Mesenteric fat pad (tissue), 1 donor: Measurements from ENCODE around the gene ADORA2B. TPM values are rescaled to one million over a fixed set of nuclear protein-coding genes. Genes with fewer than 3 reads are reported as not detected.

Experiments
- DNase-seq: peaks from one replicate; pipeline ENCODE4 v3.0.0-alpha.2; 2020; ENCODE audit warnings: low spot score
- total RNA-seq: library from RNA; stranded (reverse); fragmentation: NEBNext Ultra II Directional; extraction: Animal tissue kit (Norgen Biotek cat#: 25700); gene quantifications from one replicate; pipeline ENCODE4 v1.2.1, GENCODE V29; 2021
- donor health status: DM: yes; HTN: yes; CAD: no.

The ADORA2B gene
- total RNA-seq, 1 donor from 2014 or later, result 0.55 TPM

DNA sequence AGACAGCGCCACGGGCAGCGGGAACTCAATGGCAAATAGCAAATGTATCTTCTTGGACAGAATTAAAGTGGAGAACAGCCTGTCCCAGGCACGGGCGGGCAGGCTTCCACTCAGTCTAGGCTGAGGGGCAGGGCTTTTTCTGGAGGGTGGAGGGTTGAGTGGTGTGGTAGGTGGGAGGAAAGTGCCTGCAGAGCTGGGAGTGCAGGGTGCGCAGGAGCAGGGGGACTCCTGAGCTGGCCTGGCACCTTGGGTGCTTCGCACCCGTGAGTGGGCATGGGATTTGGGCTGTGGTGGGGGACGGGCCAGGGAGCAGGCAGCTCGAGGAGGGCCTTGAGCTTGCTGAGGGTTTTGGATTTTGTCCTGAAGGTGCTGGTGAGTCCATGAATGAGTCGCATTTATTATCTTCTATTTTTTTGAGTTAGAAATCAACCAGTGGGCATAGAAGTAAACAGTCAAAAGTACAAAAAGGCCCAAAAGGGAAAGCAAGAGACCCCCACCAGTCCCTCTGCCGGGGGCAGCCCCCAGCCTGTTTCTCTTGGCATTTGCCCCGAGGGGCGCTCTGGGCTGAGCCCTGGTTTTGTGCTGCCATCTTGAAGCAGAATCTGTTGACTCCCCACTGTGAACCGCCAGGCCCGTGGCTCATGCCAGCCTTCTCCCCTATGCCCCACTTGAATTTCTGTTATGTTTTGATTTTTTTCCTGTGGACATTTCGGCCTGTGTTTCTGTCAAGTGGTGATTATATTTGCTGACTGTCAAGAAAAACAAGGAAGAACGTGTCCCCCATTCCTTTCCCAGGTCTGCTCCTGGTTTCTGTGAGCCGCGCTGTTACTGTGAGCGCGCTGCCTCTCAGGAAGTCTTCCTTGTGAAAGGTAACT lies 8.2 kb downstream of the ADORA2B start:
- DNase-seq, result no peak

DNA sequence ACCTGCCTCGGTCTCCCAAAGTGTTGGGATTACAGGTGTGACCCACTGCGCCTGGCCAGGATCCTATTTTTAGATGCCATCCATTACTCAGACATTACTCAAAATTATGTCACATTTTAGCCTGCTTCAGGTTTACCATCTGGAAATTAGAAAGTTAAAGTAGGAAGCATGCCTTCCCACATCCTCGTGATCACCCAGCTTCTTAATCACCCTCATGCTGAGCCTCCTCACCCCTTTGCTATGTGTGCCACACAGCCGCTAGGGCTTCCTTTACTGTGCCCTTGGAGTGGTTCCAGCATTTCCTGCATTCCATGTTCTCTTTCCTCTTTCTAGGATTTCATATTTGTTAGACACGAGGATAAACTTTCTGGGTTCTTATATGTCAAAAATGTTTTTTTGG lies 9.3 kb downstream of the ADORA2B start:
- peak; percentile 8 for DNase-seq

- no peak for DNase-seq
Measured at GRCh38 chr17:15955793-15956541, 11.0 kb downstream of the ADORA2B start.

DNA sequence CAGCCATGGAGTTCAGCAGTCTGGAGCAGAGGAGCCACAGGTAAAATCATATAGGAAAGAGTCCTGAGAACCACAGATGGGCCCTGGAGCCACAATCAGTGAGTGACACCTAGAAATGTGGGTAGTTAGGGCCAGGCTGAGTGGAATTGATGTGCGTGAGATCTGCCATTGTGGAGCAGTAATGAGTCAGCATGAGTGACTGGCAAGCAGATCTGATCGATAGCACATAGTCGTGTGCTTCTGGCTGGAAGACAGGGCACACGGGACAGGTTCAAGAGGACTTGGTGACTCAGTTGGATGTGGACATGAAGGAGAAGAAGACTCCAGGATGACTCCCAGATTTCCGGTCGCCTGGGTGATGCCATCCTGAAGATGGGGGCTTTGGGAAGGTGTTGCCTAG lies 12.3 kb downstream of the ADORA2B start:
- DNase-seq, result no peak

GRCh38 chr17:15957608-15958307 lies 12.8 kb downstream of the ADORA2B start:
- DNase-seq, result no peak

DNA sequence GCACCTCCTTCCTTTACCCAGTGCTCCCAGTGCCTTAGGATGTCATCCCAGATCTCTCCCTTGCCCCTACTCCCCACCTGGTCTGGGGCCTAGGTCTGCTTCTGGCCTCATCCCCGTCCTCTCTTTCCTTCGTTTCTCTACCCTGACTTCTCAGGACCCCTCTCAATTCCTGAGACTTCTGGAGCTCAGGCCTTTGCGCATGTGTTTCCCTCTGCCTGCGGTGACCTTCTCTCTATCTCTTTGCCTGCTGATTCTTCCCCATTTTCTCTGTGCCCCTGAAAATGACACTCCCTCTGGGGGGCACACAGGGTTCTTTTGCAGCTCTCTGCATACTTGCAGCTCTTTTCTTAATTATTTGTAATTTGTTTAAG lies 13.5 kb downstream of the ADORA2B start:
- DNase-seq, result no peak

- no peak for DNase-seq
Measured at GRCh38 chr17:15963670-15964110, 18.8 kb downstream of the ADORA2B start.

DNA sequence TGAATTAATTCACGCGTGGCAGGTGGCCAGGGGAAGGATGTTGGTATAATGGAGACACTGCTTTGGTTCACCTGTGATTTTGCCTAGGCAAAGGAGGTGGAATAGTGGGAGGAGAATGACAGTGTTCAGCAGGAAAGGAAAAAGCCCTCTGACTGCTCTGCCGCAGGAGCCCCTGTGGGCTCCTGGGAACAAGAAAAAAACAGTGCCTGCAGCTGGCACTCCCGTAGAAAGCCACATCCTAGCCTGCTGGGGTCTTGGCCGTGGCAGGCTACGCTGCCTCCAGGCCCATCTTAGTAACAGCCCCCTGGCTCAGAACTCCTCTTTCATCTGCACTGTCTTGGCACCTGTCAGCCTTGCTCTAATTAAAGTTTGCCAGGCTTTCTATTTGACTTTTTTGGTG lies 20.6 kb downstream of the ADORA2B start:
- peak; percentile 20 for DNase-seq

DNA sequence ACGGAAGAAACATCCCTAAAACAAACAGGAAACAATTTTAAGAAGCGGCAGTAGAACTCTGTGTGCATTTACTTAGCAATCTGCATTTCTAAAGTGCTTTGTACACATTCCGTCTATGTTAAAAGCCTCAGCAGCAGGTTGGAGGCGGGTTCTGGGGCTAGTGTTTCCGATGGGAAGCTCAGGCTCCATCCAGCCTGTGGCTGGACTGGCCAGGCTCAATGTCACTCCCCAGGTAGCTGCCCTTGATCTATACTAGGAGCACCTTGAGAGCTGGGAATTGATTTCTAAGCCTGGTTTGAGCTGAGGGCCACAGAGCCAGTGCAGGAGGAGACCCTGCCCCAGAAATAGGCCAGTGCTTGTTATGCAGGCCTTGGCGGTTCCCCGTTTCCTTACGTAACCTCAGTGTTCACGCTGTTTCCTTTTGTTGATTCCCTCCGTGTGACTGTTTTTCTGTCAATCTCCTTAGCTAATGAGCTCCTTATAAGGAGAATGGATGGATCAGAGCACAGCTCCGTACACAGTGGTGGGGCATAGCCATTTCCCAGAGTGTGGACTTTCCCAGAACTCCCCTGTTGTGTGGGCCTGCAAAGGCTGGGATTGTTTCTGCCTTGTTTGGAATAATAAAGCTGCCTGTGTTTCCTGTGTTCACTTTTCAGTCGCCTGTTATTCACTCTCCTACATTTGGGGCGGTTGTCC lies 21.4 kb downstream of the ADORA2B start:
- DNase-seq, result peak; percentile 51

DNA sequence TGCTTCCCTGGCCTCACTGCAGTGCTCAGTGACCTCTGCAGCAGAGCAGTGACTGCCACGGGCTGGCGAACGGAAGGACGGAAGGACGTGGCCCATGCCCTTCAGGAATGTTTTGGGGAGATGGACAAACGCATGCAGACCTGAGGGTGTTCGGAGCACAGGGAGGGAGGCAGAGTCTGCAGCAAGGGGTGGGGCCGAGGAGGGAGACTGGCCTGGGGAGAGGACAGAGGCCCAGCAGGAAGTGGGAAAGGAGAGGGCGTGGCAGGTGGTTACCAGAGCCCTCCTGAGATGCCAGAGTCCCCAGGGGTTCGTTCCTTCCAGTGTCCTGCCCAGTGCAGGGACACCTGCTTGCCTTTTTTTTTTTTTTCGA lies 21.9 kb downstream of the ADORA2B start:
- DNase-seq, result peak; percentile 41

DNA sequence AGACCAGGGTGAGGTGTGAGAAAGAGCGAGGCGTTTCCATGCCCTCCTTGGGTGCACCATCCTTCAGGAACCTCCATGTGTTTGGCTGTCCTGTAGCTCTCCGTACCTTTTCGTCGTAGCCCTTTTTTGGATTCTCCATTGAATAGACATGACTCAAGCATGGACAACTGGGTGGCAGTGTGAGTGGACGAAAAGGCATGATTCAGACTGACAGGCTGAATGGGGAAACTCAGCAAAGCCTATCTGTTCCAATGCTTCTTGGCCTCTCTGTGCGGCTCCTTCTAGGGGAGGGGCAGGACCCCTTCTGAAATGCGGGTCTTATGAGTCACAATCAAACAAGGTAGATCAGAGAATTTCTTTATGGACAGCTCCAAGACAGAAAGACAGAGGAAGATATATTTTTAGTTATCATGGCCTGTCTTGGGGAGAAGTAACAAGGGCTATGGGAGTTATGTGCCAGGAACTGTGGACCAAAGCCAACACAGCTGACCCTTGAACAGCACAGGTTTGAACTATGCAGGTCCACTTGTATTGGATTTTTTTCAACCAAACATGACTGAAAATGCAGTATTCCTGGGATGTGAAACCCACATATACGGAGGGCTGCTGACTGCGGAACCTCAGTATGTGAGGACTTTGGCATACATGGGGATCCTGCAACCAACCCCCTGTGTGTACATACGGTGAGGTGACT lies 22.9 kb downstream of the ADORA2B start:
- peak; percentile 28 for DNase-seq

DNA sequence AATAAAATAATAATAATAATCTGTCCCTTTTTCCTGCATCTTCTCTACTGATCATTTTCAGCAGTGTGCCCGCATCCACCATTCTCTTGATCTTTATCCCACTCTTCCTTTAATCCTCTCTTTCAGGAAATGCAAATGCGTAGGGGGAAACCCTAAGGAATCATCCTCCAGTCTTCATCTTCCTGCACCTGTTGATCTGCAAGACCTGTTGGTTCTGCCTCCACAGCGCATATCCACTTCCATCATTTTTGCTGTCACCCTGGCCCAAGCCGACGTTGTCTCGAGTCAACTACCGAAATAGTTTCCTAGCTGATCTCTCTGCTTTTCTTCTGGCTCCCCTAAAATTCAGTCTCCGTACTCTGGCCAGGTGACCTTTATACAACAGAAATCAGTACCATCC lies 24.5 kb downstream of the ADORA2B start:
- no peak for DNase-seq

DNA sequence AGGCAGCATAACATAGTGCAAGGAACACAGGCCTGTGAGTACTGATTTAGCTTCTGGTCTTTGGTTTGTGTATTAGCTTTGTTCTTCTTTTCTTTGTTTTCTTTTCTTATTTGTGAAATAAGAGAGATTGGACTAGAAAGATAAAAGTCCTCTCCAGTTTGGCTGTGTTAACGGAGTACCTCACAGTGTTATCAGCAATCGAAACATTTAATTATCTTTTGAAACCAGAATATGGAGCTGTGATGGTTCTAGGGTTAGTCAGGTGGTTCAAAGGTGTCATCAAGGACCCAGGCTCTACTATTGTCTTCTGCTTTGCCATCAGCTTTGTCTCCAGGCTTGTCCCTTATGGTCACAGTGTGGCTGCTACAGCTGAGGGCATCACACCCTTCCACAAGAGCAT lies 25.6 kb downstream of the ADORA2B start:
- no peak for DNase-seq

DNA sequence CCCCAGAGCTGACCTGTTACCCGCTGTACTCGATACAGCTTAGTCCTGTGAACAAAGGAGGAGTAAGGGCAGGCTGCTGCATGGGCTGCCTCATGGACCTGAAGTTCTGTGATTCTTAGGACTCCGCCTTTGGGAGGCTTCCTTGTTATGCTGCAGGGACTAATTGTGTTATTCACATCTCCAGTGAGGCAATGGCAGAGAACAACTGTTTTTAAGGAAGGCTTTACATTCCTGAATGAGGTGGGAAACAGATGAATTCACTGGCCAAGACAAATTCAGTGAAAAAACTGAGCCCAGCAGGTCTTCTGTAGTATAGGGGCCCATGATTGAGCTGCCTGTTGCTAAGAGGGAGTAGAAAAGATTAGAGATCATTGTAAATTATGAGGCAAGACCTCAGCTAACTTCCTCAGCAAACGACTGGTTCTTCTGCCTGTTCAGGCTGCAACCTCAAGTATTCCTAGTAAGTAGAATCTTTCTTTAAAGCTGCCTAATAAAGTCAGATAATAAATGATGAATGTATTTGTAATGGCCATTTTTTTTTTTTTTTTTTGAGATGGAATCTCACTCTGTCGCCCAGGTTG lies 26.3 kb downstream of the ADORA2B start:
- DNase-seq, result no peak

GRCh38 chr17:15971882-15972281 lies 27.0 kb downstream of the ADORA2B start:
- no peak for DNase-seq

- DNase-seq, result no peak
Measured at GRCh38 chr17:15972497-15972951, 27.6 kb downstream of the ADORA2B start.

DNA sequence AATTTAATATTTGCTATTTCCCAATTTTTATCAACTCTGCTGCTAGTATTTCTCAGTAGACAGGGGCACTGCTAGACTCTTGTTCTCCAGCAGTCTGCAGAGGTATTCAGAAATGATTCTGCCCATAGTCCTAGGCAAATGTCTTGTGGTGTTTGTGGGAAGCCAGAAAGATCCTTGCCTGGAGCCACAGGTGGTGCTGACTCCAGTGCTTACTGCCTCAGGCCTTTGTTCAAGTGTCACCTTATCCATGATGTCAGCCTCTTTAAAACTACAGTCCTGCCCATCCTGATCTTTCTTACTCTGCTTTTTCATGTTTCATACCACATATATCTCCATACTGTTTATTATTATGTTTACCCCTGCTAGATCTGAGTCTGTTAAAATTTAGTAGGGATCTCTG lies 28.1 kb downstream of the ADORA2B start:
- no peak for DNase-seq

DNA sequence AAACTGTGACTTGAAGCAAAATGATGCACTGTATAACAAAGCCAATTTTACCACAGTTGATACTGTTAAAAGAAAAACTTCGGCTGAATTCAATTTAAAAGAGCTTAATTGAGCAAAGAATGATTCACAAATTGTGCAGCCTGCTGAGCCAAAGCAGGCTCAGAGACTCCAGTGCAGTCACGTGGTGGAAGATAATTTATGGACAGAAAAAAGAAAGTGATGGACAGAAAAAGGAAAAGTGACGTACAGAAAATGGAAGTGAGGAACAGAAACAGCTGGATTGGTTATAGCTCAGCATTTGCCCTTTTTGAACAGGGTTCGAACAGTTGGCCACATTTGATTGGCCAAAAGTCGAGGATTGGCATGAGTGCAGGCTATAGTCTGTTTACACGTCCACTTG lies 28.9 kb downstream of the ADORA2B start:
- DNase-seq, result no peak

DNA sequence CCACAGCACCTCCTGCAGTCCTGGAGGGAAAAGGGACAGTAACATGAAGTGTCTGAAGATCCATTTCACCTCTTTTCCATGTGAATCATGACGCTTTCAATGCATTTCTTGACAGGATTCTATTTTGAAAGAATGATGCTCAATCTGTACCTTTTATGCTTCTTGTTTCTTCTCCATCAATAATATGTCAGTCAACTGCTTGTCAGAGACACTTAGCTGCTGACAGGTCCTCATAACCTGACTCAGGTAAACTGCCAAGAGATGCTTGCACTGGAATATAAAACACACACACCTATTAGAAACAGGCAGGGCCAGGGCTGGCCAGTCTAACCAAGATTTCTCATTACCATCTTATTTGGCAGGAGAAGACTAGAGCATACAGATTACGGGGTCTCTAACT lies 33.0 kb downstream of the ADORA2B start:
- no peak for DNase-seq

- no peak for DNase-seq
Measured at GRCh38 chr17:15978606-15979005, 33.7 kb downstream of the ADORA2B start.
